ENCODE results near the gene SEPTIN2.
A peak's percentile ranks its signal among the peaks of the same experiment; 100 is the strongest.
"Not testable (repeated sequence)": the region's sequence is repeated elsewhere in the genome, so short reads cannot be mapped to it uniquely, and the experiment has no call there.

Gene SEPTIN2

DNA sequence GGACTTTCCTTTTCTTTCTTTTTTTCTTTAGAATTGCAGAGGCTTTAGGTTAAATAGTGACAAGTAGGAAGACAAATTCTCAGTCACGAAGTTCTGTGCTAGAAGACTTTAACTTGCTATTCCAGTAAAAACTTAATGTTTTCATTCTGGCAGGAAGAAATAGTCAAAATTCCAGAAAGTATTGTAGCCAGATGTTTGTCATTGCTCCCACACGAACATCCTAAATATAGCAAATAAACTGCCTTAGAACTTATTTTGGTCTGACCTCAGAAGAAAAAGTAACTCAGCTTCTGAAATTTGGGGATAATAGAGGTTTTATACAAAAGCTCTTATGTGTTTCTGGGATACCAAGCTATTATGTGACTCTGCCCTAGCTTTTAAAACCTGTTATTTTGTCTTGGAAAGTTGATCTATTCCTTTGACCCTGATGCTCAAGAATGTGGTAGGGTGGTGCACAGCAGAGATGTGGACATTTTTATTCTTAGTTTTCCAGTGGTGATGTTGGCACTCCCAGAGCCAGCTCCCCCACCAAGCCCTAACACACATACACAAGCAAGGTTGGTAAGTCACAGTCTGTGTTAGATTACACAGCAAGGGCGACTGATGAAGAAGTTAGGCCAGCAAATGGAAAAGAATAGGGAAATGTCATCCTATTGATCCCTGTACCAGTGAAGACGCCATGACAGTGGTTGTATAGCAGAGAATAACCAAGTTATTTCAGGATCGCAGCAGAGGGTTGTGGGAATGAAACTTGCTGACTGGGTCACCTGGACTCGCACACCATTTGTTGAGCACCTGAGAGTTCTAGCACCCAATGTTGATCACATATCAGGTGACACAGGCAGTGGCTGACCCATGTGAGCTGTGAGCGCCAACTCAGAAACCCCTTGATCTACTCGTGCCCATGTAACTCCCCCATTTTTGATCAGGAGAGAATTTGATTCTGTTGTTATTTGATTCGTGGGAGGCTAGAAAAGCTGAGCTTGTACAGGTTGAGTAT, 64.1 kb downstream of the SEPTIN2 start (continued):
- TF ChIP-seq, protein P1, sequence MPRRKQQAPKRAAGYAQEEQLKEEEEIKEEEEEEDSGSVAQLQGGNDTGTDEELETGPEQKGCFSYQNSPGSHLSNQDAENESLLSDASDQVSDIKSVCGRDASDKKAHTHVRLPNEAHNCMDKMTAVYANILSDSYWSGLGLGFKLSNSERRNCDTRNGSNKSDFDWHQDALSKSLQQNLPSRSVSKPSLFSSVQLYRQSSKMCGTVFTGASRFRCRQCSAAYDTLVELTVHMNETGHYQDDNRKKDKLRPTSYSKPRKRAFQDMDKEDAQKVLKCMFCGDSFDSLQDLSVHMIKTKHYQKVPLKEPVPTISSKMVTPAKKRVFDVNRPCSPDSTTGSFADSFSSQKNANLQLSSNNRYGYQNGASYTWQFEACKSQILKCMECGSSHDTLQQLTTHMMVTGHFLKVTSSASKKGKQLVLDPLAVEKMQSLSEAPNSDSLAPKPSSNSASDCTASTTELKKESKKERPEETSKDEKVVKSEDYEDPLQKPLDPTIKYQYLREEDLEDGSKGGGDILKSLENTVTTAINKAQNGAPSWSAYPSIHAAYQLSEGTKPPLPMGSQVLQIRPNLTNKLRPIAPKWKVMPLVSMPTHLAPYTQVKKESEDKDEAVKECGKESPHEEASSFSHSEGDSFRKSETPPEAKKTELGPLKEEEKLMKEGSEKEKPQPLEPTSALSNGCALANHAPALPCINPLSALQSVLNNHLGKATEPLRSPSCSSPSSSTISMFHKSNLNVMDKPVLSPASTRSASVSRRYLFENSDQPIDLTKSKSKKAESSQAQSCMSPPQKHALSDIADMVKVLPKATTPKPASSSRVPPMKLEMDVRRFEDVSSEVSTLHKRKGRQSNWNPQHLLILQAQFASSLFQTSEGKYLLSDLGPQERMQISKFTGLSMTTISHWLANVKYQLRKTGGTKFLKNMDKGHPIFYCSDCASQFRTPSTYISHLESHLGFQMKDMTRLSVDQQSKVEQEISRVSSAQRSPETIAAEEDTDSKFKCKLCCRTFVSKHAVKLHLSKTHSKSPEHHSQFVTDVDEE (CRISPR knock-in tag; IDR thresholded peaks at IDR 0.05): no peak
- TF ChIP-seq ZFP3 (CRISPR knock-in tag; IDR thresholded peaks at IDR 0.05): no peak

DNA sequence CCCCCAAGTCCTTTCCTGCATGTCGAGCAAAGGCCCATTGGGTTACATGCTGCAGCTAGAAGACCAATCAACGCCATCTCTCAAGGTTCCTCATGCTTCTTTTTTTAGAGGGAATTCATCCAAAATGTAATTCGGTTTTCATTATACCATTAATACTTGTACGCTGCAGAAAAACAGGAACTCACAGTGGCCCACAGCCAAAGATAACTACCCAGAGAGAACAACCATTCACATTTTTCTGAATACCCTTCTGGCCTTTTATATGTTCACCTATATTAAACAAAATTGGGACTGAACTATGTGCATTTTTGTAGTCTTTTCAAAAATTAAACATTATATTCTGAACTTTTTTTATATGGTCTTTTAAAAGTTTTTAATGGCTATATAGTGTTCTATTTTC, 66.1 kb downstream of the SEPTIN2 start:
- TF ChIP-seq ZFP3 (CRISPR knock-in tag; IDR thresholded peaks at IDR 0.05) (no peak), ZFP30 (CRISPR knock-in tag; IDR thresholded peaks at IDR 0.05) (no peak), ZNF70 (CRISPR knock-in tag; IDR thresholded peaks at IDR 0.05) (peak; percentile 61), ZNF8 (CRISPR knock-in tag; IDR thresholded peaks at IDR 0.05) (no peak)
- ATAC-seq: peak; percentile 45; the same call in 2 of the 3 replicates

DNA sequence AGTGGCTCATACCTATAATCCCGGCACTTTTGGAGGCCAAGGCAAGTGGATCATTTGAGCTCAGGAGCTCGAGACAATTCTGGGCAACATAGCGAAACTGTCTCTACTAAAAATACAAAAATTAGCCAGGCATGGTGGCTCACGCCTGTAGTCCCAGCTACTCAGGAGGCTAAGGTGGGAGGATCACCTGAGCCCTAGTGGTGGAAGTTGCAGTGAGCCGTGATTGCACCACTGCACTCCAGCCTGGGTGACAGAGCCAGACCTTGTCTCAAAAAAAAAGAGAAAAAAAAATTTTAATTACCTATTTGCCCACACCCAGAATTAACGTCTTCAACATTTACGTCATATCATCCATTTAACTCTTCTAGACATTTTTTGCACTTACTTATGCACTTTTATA, 69.7 kb downstream of the SEPTIN2 start:
- not testable (repeated sequence) for ATAC-seq

DNA sequence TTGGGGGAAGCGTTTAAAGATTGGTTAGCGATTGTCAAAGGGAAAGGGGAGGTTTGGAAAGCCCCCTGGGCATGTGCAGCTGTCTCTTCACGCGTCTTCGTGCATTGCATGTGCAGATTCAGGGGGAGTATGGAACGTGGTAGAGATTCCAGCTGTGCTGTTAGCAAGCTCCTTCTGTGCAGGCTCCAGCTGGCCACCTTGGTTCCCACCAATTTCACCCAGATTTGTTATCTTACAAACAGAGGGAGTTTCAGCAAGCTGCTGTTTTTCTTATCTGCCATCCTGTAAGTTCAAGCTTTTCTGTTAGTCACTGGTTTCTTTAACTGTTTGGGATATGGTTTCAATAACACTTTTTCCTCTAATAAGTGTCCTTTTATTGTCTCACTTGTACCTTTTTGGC, 70.8 kb downstream of the SEPTIN2 start:
- no peak for ATAC-seq
- TF ChIP-seq BACH2 (CRISPR knock-in tag; IDR thresholded peaks at IDR 0.05; ENCODE audit: borderline replicate concordance) (no peak), TCF4 (CRISPR knock-in tag; IDR thresholded peaks at IDR 0.05; ENCODE audit: borderline replicate concordance) (no peak), ZC3H10 (CRISPR knock-in tag; IDR thresholded peaks at IDR 0.05) (no peak), OSR1 (CRISPR knock-in tag; IDR thresholded peaks at IDR 0.05) (no peak), ZFP30 (CRISPR knock-in tag; IDR thresholded peaks at IDR 0.05) (no peak), ISL1 (CRISPR knock-in tag; IDR thresholded peaks at IDR 0.05) (no peak)

DNA sequence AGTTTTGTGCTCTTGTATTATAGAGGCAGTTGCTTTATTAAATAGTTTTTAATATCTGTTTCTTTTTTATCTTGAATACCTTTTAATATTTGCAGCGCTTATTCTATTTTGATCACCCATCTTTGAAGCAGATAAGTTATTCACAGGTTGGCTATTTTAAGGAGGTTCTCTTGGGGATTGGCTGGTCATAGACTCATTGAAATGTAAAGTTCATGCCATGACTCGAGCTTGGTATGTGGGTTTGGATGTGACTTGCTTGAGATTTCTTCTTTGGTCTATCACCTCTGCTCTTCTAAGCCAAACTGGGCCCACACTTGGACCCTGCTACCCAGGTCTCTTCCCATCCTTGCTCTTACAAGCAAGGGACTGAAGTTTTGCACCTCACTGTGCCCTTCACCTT, 74.0 kb downstream of the SEPTIN2 start:
- no peak for TF ChIP-seq SNAI2 (CRISPR knock-in tag; IDR thresholded peaks at IDR 0.05)
- no peak for TF ChIP-seq ESRRG (CRISPR knock-in tag; IDR thresholded peaks at IDR 0.05)
- no peak for TF ChIP-seq ZC3H10 (CRISPR knock-in tag; IDR thresholded peaks at IDR 0.05)
- TF ChIP-seq, protein P2, sequence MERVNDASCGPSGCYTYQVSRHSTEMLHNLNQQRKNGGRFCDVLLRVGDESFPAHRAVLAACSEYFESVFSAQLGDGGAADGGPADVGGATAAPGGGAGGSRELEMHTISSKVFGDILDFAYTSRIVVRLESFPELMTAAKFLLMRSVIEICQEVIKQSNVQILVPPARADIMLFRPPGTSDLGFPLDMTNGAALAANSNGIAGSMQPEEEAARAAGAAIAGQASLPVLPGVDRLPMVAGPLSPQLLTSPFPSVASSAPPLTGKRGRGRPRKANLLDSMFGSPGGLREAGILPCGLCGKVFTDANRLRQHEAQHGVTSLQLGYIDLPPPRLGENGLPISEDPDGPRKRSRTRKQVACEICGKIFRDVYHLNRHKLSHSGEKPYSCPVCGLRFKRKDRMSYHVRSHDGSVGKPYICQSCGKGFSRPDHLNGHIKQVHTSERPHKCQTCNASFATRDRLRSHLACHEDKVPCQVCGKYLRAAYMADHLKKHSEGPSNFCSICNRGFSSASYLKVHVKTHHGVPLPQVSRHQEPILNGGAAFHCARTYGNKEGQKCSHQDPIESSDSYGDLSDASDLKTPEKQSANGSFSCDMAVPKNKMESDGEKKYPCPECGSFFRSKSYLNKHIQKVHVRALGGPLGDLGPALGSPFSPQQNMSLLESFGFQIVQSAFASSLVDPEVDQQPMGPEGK (CRISPR knock-in tag; IDR thresholded peaks at IDR 0.05; ENCODE audit: borderline replicate concordance): no peak
- TF ChIP-seq TCF4 (CRISPR knock-in tag; IDR thresholded peaks at IDR 0.05; ENCODE audit: borderline replicate concordance): no peak
- no peak for TF ChIP-seq RARB (CRISPR knock-in tag; IDR thresholded peaks at IDR 0.05)
- TF ChIP-seq ISL1 (CRISPR knock-in tag; IDR thresholded peaks at IDR 0.05): no peak
- no peak for TF ChIP-seq ZNF8 (CRISPR knock-in tag; IDR thresholded peaks at IDR 0.05)
- TF ChIP-seq ZFP3 (CRISPR knock-in tag; IDR thresholded peaks at IDR 0.05): no peak
- TF ChIP-seq PPARA (CRISPR knock-in tag; IDR thresholded peaks at IDR 0.05; ENCODE audit: borderline replicate concordance): no peak
- TF ChIP-seq ARNTL (CRISPR knock-in tag; IDR thresholded peaks at IDR 0.05; ENCODE audit: borderline replicate concordance, low read depth): no peak
- TF ChIP-seq TOX (CRISPR knock-in tag; IDR thresholded peaks at IDR 0.05; ENCODE audit: borderline replicate concordance): no peak
- no peak for TF ChIP-seq ZFP30 (CRISPR knock-in tag; IDR thresholded peaks at IDR 0.05)
- TF ChIP-seq, protein P3, sequence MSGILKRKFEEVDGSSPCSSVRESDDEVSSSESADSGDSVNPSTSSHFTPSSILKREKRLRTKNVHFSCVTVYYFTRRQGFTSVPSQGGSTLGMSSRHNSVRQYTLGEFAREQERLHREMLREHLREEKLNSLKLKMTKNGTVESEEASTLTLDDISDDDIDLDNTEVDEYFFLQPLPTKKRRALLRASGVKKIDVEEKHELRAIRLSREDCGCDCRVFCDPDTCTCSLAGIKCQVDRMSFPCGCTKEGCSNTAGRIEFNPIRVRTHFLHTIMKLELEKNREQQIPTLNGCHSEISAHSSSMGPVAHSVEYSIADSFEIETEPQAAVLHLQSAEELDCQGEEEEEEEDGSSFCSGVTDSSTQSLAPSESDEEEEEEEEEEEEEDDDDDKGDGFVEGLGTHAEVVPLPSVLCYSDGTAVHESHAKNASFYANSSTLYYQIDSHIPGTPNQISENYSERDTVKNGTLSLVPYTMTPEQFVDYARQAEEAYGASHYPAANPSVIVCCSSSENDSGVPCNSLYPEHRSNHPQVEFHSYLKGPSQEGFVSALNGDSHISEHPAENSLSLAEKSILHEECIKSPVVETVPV (CRISPR knock-in tag; IDR thresholded peaks at IDR 0.05): no peak
- ATAC-seq: no peak
